T-helper 1 cell treated with Interleukin-12 subunit alpha and Interleukin-12 subunit beta and Interleukin-4 antibody, amounts not matched to agents 30 ng/mL and 1 ng/mL, for 36 hours (primary cell): ENCODE measurements around the gene ATP6V0D1. TPM values are rescaled to one million over a fixed set of nuclear protein-coding genes. Genes with fewer than 3 reads are reported as not detected.

Experiments used
- intact Hi-C: fragments of 100-400 bp; cut with micrococcal nuclease; formaldehyde crosslinking; loops from one replicate; pipeline ENCODE4 v1.15.1; 2024
- total RNA-seq: library from RNA; stranded (reverse); gene quantifications from 2 replicates; pipeline ENCODE4 v1.2.3, GENCODE V29; 2022

The ATP6V0D1 gene
- 69.7 and 70.7 TPM in 2 replicates for total RNA-seq

DNA sequence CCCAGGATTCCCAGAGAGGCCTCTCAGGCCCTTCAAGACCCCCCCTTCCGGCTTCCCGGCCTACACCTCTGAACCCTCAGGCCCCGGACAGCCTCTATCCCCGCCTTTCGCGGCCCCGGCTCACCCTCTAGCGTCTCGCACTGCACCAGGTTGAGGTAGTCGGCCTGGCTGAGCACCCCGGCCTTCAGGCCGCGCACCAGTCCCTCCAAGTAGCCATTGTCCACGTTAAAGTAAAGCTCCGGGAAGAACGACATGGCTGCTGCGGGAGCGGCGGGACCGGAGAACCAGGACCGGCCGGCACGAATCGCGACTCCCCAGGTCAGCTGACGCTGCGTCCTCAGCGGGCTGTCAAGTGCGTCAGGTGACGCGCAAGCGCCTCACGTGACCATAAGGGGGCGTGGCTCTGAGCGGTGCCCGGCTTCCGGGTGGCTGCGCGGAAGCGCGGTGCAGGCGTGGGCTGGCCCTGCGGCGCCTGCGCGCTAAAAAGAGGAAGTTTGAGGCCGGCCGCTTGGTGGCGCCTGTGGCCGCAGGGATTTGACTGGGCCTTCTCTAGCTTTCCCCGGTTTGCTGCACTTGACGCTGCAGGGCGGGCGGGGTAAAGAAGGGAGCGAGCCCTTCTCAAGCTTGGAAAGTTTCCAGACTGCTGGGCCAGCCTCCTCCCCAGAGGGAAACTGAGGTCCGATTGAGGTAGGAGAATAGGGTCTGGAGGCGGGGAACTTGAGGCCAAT is at the start of gene ATP6V0D1:
TSS of gene ATP6V0D1 (minus strand) at position 325 of the 728 bp plus-strand sequence. CDS start at position 254, 71 bp downstream.
- intact Hi-C loops, result loop anchor here (1.0 to 5.0 kb wide), 12 partner anchors 13 to 369 kb away; partner anchors contain the start of genes ACD, CTCF, GFOD2 and PARD6A

DNA sequence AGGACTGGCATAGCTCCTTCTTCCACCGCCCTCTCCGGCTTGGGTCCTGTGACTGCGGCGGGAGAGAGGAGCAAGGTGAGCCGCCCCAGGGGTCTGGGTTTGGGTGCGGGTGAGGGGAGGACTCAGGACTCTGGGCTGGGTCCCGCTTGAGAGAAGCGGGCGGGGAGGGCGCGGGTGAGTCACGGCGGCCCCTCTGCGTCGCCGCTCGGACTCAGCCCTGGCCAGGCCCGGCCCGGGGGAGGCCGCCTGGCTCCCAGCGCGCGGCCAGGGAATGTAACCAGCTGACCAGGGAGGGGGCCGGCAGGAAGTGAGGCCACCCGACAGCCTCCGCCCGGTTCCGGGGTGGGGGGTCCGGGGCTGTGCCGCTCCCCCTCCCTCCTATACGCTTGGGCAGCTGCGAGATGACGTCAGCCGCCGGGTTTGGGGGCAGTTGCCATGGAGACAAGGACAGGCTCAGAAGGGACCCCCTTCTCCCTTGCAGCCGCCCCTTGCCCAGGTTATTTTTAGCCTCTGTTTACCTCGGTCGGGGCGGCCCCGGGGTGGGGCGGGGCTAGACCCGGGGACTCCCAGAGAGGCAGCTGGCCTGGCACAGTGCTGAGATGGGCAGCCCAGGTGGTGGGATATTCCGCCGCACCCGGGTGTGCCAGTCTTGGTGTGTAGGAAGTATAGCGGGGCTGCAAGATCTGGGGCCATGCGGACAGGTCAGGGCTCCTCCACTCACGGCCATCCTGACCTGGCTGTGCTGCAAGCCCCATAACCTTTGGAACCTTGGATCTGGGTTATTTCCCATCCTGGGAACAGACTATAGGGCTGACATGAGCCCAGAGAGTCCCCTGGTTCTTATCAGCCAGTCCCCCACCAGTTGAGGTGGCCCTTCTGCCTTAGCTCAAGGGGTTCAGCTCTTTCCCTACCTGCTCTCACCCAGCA is 49.3 kb upstream of the ATP6V0D1 start:
- intact Hi-C loops, result no loop called here

DNA sequence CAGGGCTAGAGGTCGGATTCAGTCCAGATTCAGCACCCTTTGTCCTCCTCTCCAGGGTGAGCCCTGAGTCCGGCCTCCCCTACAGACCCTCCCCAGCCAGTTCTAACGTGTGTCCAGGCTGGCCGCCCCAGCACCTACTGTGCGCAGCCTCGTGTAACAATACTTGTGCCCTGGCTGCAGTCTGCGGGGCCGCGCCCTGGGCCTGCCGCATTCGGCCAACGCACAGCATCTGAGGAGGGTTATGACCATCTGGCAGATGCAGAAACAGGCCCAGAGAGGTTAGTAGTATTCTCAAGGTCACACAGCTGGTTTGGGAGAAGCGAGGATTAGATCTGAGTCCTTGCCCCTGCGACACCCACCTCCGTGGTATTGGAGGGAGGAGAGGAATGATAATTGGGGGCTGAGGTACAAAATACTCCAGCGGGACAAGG is 48.6 kb upstream of the ATP6V0D1 start:
- intact Hi-C loops, result no loop called here

DNA sequence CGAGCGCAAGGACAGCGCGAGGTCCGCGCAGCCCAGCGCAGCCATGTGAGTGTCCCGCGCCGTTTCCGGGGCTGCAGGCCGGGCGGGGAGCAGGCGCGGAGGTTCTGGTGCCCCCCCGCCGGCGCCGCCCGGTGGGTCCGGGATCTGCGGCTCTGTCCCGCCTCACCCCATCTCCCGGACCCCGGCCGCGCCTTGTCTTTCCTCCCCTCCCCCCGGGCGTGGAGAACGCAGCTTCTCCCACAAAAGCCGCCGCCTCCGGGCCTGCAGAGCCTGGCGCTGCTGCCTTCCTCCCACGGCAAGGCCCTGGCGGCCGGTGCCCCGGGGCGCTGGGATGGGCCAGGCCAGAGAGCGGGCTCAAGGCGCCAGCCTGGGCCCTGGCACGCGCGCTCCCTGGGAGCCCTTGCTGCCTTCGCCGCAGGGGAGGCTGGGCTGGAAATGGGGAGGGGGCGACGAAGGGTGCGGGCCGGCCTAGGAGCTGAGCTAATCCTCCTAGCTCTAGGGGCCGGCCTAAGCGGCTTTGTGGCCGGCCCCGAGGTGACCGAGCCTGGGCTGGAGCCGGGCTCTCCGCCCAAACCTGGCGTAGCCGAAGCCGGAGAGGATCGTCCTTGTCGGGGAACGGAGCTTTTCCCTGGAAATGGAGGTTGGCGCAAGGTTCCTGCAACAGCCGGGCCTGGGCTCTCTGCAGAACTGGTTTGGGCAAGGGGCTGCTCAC is 48.1 kb upstream of the ATP6V0D1 start:
- intact Hi-C loops, result no loop called here

DNA sequence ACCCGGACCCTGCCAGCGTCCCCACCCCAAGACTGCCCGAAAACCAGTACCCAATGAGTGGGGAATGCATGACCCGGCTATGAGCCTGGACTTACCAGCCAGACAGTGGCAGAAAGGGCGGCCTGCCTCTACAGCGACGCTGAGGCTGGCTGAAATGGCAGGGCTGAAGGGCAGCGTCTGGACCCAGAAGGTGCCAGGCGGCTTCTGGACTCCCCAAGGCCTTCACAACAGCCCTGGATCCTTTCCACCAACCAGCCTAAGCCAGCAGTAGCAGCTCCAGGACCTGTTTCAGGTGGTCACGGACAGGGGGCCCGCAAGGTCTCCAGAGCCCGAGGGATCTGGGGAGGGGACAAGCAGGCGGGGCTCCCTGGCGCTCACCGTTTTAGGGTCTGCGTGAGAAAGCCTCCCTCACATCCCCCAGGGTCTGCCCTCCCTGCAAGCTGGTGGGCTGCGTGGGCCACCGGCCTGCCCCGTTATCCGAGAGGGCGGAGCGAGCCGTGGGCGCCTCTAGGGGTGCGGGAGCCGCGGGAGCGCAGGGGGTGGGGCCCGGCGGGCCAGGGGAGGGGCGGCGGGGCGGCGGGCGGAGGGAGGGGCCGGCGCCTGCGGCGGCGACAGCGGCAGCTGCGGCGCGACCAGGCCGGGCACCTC is 47.4 kb upstream of the ATP6V0D1 start, which contains the start of gene RIPOR1:
TSS of gene RIPOR1 (plus strand) at position 608 of the 648 bp plus-strand sequence. CDS start 9,618 bp downstream, outside the sequence.
- intact Hi-C loops, result no loop called here

DNA sequence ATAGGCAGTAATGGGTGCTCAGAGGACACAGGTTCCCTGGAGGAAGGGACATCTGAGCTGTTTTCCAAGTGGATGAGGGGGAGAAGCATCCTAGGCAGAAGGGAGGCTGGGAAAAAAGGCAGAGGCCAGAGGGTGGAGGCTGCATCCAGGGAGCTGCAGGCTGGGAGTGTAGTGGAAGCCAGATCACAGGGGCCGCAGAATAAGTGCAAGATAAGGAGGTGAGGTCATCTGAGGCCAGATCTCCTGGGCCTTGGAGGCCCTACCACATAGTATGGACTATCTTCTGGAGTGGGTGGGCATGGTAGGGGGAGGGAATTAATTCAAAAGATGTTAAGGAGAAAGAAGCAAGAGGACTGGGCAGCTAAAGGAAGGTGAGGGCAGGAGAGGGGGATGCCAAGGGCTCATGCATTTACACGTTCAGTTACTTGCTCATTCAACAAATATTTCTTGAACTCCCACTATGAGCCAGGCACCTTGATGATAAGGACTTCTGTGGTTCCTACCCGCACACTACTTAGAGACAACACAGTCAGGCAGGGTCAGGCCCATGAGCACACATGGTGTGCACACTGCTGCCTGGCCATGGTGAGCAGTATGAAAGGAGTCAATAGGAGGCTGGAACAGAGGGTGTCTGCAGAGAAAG is 45.3 kb upstream of the ATP6V0D1 start:
- intact Hi-C loops, result no loop called here

DNA sequence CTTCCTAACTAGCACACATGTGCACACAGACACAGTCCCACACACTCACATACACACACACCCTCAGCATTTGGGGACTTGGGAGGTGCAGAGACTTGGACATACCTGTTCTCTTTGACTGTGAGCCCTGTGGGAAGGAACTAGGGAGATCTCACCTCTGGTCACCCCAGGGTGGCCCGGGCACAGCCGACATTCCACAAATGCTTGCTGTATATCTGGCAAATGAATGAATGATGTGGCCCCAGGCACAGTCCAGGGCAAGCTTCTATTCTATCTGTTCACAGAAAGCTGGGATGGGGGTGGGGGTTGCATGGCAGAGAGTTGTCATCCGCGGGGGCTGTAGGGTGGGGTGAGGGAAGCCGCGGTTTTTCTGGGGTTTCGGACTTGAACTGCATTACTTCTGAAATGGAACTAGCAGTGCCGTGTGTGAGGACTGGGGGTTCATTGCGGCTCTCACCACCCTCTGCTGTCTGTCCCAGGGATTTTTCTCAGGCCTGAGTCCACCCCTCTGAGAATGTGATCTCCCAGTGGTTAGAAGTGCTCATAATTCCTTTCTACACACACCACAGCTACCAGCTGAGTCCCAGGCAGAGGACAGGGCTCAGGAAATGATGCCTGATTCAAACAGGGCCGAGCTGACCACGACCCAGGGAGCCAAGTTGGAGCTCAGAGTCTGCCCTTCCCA is 44.4 kb upstream of the ATP6V0D1 start:
- intact Hi-C loops, result no loop called here

DNA sequence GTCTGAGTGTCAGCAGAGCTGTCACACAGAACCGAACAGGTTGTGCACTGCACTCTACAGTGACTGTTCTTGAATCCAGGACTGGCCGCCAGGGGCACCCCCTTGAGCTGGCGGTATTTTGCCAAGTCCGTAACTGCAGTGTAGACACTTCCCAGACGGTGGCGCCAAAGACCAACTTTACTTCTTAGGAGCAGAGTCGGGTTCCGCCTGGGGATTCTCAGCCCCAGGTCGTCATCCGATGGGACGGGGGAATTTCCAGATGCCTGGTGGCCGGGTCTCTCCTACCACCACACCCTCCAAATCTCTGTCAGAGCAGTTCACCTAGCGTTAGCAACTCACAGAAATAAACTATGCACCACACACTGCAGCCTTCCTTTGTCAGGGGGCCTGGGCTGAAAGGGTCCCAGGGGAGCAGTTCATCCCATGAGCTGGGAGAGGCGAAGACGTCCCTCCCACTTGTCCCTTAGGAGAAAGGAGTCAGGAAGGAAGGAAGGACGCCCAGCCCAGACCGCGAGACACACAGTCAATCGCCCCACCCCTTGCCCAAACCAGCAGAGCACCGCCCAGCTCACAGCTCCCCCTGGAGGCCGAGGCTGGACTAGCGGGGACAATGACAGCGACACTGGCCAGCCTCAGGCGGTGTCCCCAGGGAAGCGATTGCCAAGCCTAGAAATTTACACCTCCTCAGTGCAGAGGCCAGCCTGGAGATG is 40.3 kb upstream of the ATP6V0D1 start:
- intact Hi-C loops, result loop anchor here (1.0 to 2.0 kb wide), 16 partner anchors 15 to 519 kb away; partner anchors contain the start of genes ATP6V0D1, CARMIL2, CTCF and GFOD2

DNA sequence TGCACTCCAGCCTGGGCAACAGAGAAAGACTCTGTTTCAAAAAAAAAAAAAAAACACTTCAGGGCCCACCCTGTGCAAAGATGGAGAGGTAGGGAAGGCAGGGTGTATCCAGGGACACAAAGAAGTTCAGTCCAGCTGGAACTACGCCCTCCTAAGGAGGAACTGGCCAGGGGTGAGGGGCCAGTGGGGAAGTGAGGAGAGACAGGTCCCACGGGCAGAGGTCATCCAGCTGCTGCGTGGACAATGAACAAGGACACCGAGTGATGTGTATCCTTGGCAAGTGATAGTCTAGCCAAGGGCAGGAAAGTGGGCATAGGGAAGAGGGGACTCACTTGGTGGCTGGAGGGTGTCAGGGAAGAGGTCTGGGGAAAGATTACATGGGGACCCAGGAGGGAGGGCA is 38.3 kb upstream of the ATP6V0D1 start:
- intact Hi-C loops, result no loop called here

DNA sequence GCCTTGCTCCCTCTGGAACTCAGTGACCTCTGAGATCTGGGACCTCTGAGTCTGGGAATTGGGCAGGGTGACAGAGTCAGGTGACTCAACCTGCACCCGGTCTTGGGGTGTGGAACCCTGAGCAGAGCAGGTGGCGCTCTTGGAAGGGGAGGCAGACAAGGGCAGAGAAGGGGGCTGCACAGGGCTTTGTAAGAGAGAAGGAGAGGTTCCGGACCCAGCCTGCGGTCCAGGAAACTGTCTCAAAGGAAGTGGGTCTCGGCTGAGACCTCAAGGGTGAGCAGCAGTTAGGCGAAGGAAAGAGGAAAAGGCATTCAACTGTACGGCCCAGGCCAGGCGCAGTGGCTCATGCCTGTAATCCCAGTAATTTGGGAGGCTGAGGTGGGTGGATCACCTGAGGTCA is 37.7 kb upstream of the ATP6V0D1 start:
- intact Hi-C loops, result no loop called here

DNA sequence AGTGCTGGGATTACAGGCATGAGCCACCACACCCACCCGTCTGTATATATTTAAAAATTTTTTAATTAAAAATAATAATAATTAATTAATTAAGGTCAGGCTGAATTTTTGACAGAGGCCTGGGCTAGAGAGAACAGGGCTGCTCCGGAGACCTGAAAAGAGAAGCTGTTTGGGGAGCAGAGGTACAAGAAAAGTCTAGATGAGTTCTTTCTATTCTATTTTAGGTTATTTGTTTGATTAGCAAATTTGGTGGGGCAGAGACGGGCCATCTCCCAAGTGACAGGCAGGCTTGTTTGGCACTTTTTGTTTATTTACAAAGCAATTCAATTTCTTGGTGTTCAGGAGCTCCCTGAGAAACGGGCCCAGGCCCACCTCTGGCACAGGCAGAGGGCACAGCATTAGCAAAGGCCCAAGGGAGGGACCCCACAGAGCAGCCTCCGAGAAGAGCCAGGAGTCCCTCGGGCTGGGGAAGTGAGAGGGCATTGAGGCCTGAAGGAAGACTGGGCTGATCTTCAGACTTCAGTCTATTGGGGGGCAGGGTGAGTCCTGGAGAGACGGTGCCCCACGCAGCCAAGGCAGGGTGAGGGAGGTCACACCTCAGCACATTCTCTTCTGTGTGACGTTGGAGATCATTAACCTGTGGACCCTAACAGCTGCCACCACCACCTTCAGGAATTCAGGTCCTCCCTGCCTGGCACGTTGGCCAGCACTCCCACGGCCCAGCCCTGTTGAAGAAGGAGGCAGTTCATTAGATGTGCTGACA is 36.9 kb upstream of the ATP6V0D1 start:
- intact Hi-C loops, result no loop called here

DNA sequence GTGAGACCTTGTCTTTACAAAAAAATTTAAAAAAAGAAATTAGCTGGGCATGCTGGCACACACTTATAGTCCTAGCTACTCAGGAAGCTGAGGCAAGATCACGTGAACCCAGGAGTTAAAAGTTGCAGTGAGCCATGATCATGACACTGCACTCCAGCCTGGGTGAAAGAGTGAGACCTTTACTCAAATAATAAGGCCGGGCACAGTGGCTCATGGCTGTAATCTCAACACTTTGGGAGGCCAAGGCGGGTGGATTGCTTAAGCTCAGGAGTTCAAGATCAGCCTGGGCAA is 36.1 kb upstream of the ATP6V0D1 start:
- intact Hi-C loops, result no loop called here

DNA sequence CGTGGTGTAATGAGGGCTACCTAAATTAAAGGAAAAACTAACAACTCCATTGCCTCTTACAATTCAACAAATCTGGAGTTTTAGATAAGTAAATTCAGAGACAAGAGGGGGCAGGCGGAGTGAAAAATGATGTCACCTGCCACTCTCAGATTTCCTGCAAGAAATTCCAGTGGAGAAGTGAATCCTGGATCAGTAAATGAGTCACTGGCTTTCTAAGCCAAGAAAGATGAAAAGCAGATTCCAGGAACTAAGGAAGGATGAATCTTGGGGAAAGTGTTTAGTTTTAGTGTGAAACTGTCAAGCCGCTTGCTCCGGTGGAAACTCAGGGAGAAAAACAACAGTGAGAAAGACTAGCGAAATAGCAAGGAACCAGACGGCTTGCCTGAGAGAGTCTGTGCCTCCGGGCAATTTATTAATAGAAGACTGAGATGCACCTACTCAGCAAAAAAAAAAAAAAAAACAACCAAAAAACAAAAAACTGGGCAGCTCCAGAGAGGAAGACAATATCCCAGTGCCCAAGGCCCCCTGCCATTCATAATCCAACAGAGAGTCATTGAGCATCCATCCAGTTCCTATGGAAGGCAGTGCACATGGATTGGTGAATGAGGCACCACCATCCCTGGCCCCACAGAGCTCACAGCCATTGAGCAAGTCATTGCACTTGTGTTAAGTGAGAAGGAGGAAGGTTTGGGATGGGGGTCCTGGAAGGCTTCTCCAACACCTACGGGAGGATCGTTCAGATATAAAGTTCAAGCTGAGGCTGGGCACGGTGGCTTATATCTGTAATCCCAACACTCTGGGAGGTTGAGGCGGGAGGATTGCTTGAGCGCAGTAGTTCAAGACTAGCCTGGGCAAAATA is 35.6 kb upstream of the ATP6V0D1 start:
- intact Hi-C loops, result no loop called here

DNA sequence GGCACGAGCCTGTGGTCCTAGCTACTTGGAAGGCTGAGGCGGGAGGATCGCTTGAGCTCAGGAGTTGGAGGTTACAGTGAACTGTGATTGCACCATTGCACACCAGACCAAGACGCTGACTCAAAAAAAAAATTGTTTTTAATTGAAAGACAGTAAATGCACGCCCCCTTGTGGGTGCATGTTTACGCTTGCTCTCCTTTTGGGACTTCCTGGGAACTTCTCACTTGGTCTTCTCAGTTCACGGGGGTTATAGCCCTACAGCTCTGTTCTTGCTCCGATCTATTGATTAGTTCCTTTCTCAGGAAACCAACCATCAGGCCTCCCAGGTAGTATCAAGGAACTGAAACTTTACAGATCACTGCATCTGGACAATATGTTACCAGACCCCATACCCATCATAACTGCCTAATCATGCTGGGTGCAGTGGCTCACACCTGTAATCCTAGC is 33.4 kb upstream of the ATP6V0D1 start:
- intact Hi-C loops, result loop anchor here (1.0 kb wide), 3 partner anchors 20 to 86 kb away; partner anchors contain the start of gene ATP6V0D1

DNA sequence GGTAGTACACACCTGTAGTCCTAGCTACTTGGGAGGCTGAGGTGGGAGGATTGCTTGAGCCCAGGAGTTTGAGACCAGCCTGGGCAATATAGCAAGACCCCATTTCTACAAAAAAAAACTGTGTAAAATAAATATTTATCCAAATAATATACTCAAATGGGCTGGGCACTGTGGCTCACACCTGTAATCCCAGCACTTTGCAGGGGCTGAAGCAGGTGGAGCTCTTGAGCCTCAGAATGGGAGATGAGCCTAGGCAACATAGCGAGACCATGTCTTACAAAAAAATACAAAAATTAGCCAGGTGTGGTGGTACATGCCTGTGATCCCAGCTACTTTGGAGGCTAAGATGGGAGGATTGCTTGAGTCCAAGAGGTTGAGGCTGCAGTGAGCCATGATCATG is 32.9 kb upstream of the ATP6V0D1 start:
- intact Hi-C loops, result loop anchor here (1.0 kb wide), 3 partner anchors 20 to 86 kb away; partner anchors contain the start of gene ATP6V0D1

DNA sequence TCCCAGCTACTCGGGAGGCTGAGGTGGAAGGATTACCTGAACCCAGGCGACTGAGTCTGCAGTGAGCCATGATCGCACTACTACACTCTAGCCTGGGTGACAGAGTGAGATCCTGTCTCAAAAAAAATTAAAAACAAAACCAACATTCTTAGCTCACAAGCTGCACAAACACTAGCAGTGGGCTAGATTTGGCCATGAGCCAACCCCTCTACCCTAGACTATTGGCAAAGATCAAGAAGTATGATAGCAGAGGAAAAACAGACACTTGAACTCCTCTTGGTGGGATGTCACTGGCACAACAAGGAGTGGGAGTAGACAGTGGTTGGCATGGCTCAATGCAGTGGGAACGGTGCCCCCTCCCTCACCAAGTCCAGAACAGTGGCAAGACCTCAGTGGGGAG is 28.1 kb upstream of the ATP6V0D1 start:
- intact Hi-C loops, result no loop called here

DNA sequence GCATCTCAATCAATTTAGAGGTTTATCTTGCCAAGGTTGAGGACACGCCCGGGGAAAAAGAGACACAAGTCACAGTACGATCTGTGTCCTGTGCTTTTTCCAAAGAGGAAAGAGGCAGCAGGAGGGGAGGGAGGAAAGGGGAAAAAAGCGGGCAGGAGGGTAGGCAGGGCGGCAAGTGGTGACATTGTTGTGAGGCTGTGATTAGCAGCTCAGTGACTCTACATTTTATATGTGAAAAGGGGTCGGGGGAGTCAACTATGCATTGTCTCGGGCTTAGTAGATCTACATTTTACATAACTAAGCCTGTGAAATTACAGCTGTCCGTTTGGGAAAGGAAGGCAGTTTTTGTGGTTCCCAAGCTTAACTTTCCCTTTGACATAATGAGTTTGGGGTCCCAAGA is 25.5 kb upstream of the ATP6V0D1 start:
- intact Hi-C loops, result no loop called here
